ENCODE results near the gene DNAI2. TPM values are rescaled to one million over a fixed set of nuclear protein-coding genes. Genes with fewer than 3 reads are reported as not detected.

Gene DNAI2
- total RNA-seq, 2 donors from 2014 or later = 0.25 to 0.31 TPM

GRCh38 chr17:74314877-74315276, 40.8 kb downstream of the DNAI2 start:
- peaks cover 0 to 6% of the 10 kb centered on the region in 2 donors for H3K36me3 Mint-ChIP-seq
- no peak overlapping the region for H3K27ac Mint-ChIP-seq
- DNase-seq (ENCODE audit: low spot score in 2 of 2) (no peak), ATAC-seq (no peak)
- H3K9me3 Mint-ChIP-seq = peaks cover 0 to 14% of the 10 kb centered on the region in 2 donors

- DNase-seq (ENCODE audit: low spot score in 2 of 2) (no peak), ATAC-seq (no peak)
- Mint-ChIP-seq H3K36me3 (peaks cover 0 to 6% of the 10 kb centered on the region in 2 donors), H3K9me3 (peaks cover 0 to 14% of the 10 kb centered on the region in 2 donors), H3K27ac (no peak overlapping the region)
Measured at GRCh38 chr17:74316220-74316619, 42.2 kb downstream of the DNAI2 start.

GRCh38 chr17:74317071-74317470, 43.0 kb downstream of the DNAI2 start:
- no peak for DNase-seq (ENCODE audit: low spot score in 2 of 2)
- H3K9me3 Mint-ChIP-seq = peaks cover 0 to 14% of the 10 kb centered on the region in 2 donors
- no peak for ATAC-seq

GRCh38 chr17:74318391-74318790, 44.4 kb downstream of the DNAI2 start:
- no peak for ATAC-seq
- Mint-ChIP-seq H3K9me3 (peaks cover 0 to 4% of the 10 kb centered on the region in 2 donors), H3K27ac (no peak overlapping the region), H3K36me3 (no peaks in the 10 kb centered on the region)
- no peak for DNase-seq (ENCODE audit: low spot score in 2 of 2)

More at GRCh38 chr17:74317071-74317470, 43.0 kb downstream of the DNAI2 start:
- H3K36me3 Mint-ChIP-seq = peaks cover 0 to 6% of the 10 kb centered on the region in 2 donors
- H3K27ac Mint-ChIP-seq = no peak overlapping the region

- no peak for DNase-seq (ENCODE audit: low spot score in 2 of 2)
- no peak overlapping the region for H3K27ac Mint-ChIP-seq
- ATAC-seq = no peak
- no peaks in the 10 kb centered on the region for H3K36me3 Mint-ChIP-seq
- H3K9me3 Mint-ChIP-seq = no peaks in the 10 kb centered on the region
Measured at GRCh38 chr17:74324521-74324920, 50.5 kb downstream of the DNAI2 start.

GRCh38 chr17:74325376-74325742, 51.3 kb downstream of the DNAI2 start:
- DNase-seq (ENCODE audit: low spot score in 2 of 2) (no peak), ATAC-seq (no peak)
- no peaks in the 10 kb centered on the region for H3K36me3 Mint-ChIP-seq
- H3K9me3 Mint-ChIP-seq = no peaks in the 10 kb centered on the region
- H3K27ac Mint-ChIP-seq = no peak overlapping the region

- H3K36me3 Mint-ChIP-seq = no peaks in the 10 kb centered on the region
- H3K9me3 Mint-ChIP-seq = no peaks in the 10 kb centered on the region
- H3K27ac Mint-ChIP-seq = no peak within 1 kb of the TSS
- ATAC-seq = peak; percentile 84 to 94
- DNase-seq (ENCODE audit: low spot score in 2 of 2) = peak in 1 of 2 donors; percentile 57
Measured at GRCh38 chr17:74325743-74326379, 51.8 kb downstream of the DNAI2 start, which contains the start of gene KIF19. Gene KIF19, plus strand, starts transcription at chr17:74326226. Its CDS starts 124 bp downstream, at chr17:74326350.

GRCh38 chr17:74326506-74326905, 52.5 kb downstream of the DNAI2 start:
- no peaks in the 10 kb centered on the region for H3K9me3 Mint-ChIP-seq
- no peak for ATAC-seq
- no peaks in the 10 kb centered on the region for H3K36me3 Mint-ChIP-seq

GRCh38 chr17:74328487-74328886, 54.5 kb downstream of the DNAI2 start:
- Mint-ChIP-seq H3K27ac (no peak overlapping the region), H3K36me3 (no peaks in the 10 kb centered on the region), H3K9me3 (no peaks in the 10 kb centered on the region)
- DNase-seq (ENCODE audit: low spot score in 2 of 2) = no peak
- ATAC-seq = no peak

More at GRCh38 chr17:74326506-74326905, 52.5 kb downstream of the DNAI2 start:
- no peak for DNase-seq (ENCODE audit: low spot score in 2 of 2)
- no peak overlapping the region for H3K27ac Mint-ChIP-seq

- Mint-ChIP-seq H3K27ac (no peak overlapping the region), H3K9me3 (no peaks in the 10 kb centered on the region), H3K36me3 (no peaks in the 10 kb centered on the region)
- no peak for ATAC-seq
- no peak for DNase-seq (ENCODE audit: low spot score in 2 of 2)
Measured at GRCh38 chr17:74329378-74329777, 55.3 kb downstream of the DNAI2 start.

GRCh38 chr17:74330446-74330845, 56.4 kb downstream of the DNAI2 start:
- Mint-ChIP-seq H3K9me3 (no peaks in the 10 kb centered on the region), H3K27ac (peak overlapping the region in 1 of 2 donors; percentile 46), H3K36me3 (no peaks in the 10 kb centered on the region)
- ATAC-seq (no peak), DNase-seq (ENCODE audit: low spot score in 2 of 2) (no peak)

GRCh38 chr17:74332017-74332650, 58.1 kb downstream of the DNAI2 start:
- no peak overlapping the region for H3K27ac Mint-ChIP-seq
- ATAC-seq (no peak), DNase-seq (ENCODE audit: low spot score in 2 of 2) (no peak)
- no peaks in the 10 kb centered on the region for H3K9me3 Mint-ChIP-seq
- no peaks in the 10 kb centered on the region for H3K36me3 Mint-ChIP-seq

- ATAC-seq (no peak), DNase-seq (ENCODE audit: low spot score in 2 of 2) (no peak)
- H3K9me3 Mint-ChIP-seq = no peaks in the 10 kb centered on the region
- no peak overlapping the region for H3K27ac Mint-ChIP-seq
- H3K36me3 Mint-ChIP-seq = no peaks in the 10 kb centered on the region
Measured at GRCh38 chr17:74332763-74333283, 58.8 kb downstream of the DNAI2 start.

- Mint-ChIP-seq H3K9me3 (no peaks in the 10 kb centered on the region), H3K36me3 (no peaks in the 10 kb centered on the region), H3K27ac (no peak overlapping the region)
- ATAC-seq (no peak), DNase-seq (ENCODE audit: low spot score in 2 of 2) (no peak)
Measured at GRCh38 chr17:74334393-74335039, 60.5 kb downstream of the DNAI2 start.

GRCh38 chr17:74335529-74336062, 61.6 kb downstream of the DNAI2 start:
- no peak overlapping the region for H3K27ac Mint-ChIP-seq
- DNase-seq (ENCODE audit: low spot score in 2 of 2) = no peak
- no peak for ATAC-seq
- no peaks in the 10 kb centered on the region for H3K9me3 Mint-ChIP-seq
- no peaks in the 10 kb centered on the region for H3K36me3 Mint-ChIP-seq

- Mint-ChIP-seq H3K27ac (no peak overlapping the region), H3K9me3 (no peaks in the 10 kb centered on the region)
- no peak for ATAC-seq
Measured at GRCh38 chr17:74336307-74336706, 62.3 kb downstream of the DNAI2 start.

GRCh38 chr17:74337834-74338500, 63.9 kb downstream of the DNAI2 start:
- H3K27ac Mint-ChIP-seq = no peak overlapping the region

More at GRCh38 chr17:74336307-74336706, 62.3 kb downstream of the DNAI2 start:
- no peaks in the 10 kb centered on the region for H3K36me3 Mint-ChIP-seq
- no peak for DNase-seq (ENCODE audit: low spot score in 2 of 2)

More at GRCh38 chr17:74337834-74338500, 63.9 kb downstream of the DNAI2 start:
- H3K36me3 Mint-ChIP-seq = no peaks in the 10 kb centered on the region
- ATAC-seq = no peak
- no peak for DNase-seq (ENCODE audit: low spot score in 2 of 2)
- no peaks in the 10 kb centered on the region for H3K9me3 Mint-ChIP-seq
